GM18951 (cell line): Measurements from ENCODE around the gene PYCR2.
"Not testable (repeated sequence)": the region's sequence is repeated elsewhere in the genome, so short reads cannot be mapped to it uniquely, and the experiment has no call there.

Experiments used
- POLR2A ChIP-seq: IDR thresholded peaks from 4 replicates; pipeline ENCODE4 v1.6.1; 2011; ENCODE audit warnings: mild to moderate bottlenecking; ENCODE audit not compliant: insufficient read length, insufficient read depth; ENCODE audit errors: extremely low read depth
- in situ Hi-C: fragments of 300-500 bp; cut with MboI; formaldehyde crosslinking; loops from one replicate; pipeline ENCODE4 v1.12.0; 2022; ENCODE audit warnings: low sequenced_read_pairs, mixed read lengths, inconsistent platforms; ENCODE audit not compliant: unreplicated experiment

PYCR2 gene

DNA sequence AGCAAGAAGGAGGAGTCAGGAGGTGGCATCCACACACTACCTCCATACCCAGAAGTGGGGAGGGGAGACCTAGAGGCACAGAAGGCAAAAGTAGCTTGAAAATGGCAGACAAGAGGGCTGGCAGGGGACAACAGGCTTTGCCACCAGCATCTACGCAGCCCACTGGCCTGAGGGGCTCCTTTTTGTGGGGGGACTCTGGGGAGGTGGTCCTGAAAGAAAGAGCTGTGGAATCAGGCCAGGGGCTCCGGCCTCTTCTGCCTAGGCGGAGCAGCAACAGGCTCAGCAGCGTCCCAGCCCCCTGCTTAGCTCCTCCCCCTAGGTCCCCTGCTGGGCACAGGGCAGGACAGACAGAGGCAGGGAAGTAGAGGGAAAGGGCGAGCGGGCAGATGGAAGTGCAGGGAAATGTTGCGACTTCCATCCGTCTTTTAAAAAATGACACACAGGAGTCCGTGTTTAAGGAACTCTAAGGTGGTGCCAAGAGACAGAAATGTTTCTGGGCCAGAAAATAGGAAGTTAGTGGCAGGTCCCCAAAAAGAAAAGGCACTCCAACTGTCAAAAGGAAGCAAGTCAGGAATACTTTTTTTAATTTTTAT, 27.0 kb upstream of the PYCR2 start:
- no peak for TF ChIP-seq POLR2A

DNA sequence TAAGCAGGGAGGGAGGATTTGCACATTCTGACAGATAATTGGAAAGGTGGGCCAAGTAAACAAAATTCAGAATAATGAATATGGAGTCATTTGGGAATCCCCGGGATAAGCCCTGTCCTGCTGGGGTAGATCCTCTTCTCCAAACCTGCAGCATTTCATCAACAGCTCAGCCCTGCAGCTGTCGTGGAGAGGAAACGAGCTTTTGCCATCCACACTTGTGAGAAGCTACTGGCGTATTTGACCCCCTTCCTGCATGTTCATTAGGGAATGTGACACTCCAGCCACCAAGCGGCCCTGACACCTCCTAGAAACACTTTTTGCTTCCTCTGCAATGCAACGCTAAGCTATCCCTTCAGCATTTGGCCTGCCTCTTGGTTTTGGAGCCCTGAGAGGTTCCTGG, 25.0 kb upstream of the PYCR2 start:
- TF ChIP-seq POLR2A = no peak
- in situ Hi-C loops = no loop called here

More for the DNA sequence above, 27.0 kb upstream of the PYCR2 start:
- in situ Hi-C loops = no loop called here

DNA sequence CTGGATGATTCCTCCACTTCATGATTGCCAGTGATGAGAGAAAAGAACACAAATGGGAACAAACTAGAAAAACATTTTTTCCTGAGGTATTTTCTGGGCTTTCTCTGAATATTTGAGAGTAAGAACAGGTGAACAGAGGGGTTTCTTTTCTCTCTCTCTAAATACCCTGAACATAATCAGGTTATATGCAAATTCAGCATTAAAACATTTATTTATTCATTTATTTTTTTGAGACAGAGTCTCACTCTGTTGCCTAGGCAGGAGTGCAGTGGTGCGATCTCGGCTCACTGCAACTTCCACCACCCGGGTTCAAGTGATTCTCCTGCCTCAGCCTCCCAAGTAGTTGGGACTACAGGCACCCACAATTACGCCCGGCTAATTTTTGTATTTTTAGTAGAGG, 22.8 kb upstream of the PYCR2 start:
- in situ Hi-C loops = no loop called here
- no peak for TF ChIP-seq POLR2A

- no peak for TF ChIP-seq POLR2A
- in situ Hi-C loops = no loop called here
Observed at GRCh38 chr1:225946082-225946620, 22.1 kb upstream of the PYCR2 start.

GRCh38 chr1:225945564-225945963, 21.5 kb upstream of the PYCR2 start:
- in situ Hi-C loops = no loop called here
- TF ChIP-seq POLR2A = no peak

DNA sequence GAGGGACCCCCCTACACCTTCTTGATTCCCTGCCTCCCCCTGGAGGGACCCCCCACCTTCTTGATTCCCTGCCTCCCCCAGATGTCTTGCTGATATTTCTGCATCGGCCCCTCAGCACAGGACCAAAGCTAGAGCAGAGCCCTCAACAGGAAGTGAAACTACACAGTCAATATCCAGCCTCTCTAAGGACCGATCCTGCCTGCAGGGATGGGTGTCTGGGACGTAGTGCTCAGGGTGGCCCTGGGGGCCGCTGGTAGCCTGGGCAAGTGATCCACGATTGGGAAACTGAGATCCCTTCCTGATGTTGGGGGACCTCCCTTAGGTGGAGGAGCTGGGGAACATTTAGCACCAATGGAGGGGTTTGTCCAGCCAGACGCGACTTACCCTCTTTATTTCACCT, 20.9 kb upstream of the PYCR2 start:
- no peak for TF ChIP-seq POLR2A
- in situ Hi-C loops = no loop called here

- in situ Hi-C loops = no loop called here
- no peak for TF ChIP-seq POLR2A
Observed at GRCh38 chr1:225944387-225944786, 20.3 kb upstream of the PYCR2 start.

DNA sequence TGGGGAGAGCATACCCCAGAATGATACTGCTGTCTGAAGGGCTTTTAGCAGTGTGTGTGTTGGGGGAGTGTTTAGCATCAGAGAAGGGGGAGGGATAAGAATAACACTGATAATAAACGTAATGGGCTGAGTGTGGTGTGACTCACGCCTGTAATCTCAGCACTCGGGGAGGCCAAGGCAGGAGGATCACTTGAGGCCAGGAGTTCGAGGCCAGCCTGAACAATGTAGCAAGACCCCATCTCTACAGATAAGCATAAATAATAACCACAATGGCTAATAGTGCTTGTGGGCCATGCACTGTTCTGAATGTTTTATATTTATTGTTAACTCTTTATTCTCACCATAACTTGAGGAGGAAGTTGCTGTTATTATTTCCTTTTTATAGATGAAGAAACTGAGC, 19.5 kb upstream of the PYCR2 start:
- in situ Hi-C loops = no loop called here
- TF ChIP-seq POLR2A = no peak

DNA sequence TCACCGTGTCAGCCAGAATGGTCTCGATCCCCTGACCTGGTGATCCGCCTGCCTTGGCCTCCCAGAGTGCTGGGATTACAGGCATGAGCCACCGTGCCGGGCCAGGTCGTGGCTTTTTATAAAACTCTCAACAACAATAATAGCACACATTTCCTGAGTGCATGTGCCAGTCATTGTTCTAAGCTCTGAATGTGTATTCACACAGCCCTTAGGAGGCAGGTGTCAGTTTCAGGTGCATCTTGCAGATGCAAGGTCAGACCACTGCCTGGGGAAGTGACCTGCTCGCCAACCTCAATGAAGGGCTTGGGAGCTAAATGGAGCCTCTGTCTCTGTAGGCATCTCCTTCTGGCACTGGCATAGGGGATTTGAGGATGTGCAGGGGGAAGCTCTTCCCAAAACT, 18.5 kb upstream of the PYCR2 start:
- in situ Hi-C loops = no loop called here

DNA sequence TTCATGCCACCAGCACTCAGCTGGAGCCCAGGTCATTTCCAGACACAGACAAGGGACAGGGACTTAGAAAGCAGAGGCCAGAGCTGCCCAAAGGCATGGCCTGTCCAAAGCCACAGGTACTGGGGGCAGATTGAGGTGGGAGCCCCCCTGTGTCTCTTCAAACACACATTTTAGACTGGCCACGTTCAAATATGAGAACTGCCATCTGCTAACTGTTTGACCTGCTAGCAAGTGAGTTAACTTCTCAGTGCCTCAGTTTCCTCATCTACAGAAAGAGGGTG, 17.8 kb upstream of the PYCR2 start:
- TF ChIP-seq POLR2A = no peak
- in situ Hi-C loops = no loop called here

More for the DNA sequence above, 18.5 kb upstream of the PYCR2 start:
- TF ChIP-seq POLR2A = no peak

DNA sequence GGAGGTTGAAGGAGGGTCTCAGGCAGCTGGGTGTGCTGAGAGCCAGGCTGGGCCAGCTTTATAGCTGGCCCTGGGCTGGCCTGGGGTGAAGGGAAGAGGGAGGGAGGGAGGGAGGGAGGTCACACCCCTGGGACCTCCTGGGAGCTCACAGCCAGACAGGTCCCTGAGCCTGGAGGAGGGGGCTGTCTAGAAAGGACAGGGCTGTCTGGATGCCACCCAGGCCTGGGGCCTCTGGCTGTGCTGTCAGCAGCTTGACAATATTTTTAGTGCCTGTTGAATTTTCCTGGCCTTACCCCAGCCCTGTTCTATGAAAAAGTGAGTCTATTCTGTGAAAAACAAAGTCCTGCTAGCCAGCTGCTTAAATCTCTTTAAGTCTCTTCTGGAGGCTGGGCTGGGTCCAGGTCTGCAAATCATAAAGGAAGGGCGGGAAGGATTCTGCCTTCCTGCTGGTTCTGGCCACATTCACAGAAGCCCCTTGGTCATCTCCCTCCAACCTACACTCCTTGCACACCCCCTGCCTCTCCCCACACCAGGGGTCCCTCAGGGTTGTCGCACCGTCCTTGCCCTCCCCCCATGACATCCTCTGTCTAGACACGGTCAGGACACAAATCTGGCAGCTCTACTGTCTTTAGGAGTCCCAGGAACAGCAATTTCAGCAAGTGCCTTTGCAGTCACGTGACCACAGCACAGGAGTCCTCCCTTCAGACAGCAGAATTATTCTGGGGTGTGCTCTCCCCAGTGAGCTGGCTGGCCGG, 17.3 kb upstream of the PYCR2 start, which contains the start of gene LEFTY2:
Gene LEFTY2 (minus strand): TSS at position 34 of the 755 bp plus-strand sequence. CDS start 80 bp downstream, outside the sequence.
- no peak for TF ChIP-seq POLR2A
- in situ Hi-C loops = no loop called here

- TF ChIP-seq POLR2A = no peak
- in situ Hi-C loops = no loop called here
Observed at GRCh38 chr1:225940385-225941151, 16.5 kb upstream of the PYCR2 start.

- in situ Hi-C loops = not testable (repeated sequence)
Observed at GRCh38 chr1:225939939-225940310, 15.9 kb upstream of the PYCR2 start.

GRCh38 chr1:225939097-225939938, 15.3 kb upstream of the PYCR2 start:
- in situ Hi-C loops = not testable (repeated sequence)
